K562 (cell line): Measurements from ENCODE around the gene PALLD. TPM values are rescaled to one million over a fixed set of nuclear protein-coding genes. Genes with fewer than 3 reads are reported as not detected.

Experiments
- ATAC-seq: fragments of 200-7000 bp; cut with Tn5 transposase; 3 replicates; pipeline ENCODE4 v1.9.1; 2020; ENCODE audit warnings: moderate library complexity
- BruUV-seq: library from RNA; stranded (reverse); fragments of 400-500 nt; replicated peaks from 2 replicates; lab custom pipeline; 2021; lab: Mats Ljungman, UMichigan
- CTCF ChIA-PET: fragments of 300-600 bp; formaldehyde crosslinking; extraction: SDS; loops from one replicate; lab custom pipeline; 2021; ENCODE audit warnings: low intra/inter-chr PET ratio; lab: Yijun Ruan, JAX
- POLR2A ChIA-PET: fragments of 300-600, 350-650 bp; sonication (Branson Sonifier 250); formaldehyde crosslinking; extraction: SDS; loops from one replicate; lab custom pipeline; 2021; ENCODE audit warnings: antibody characterized with exemption, inconsistent platforms; lab: Yijun Ruan, JAX
- DNase-seq, 4 experiments: peaks; one replicate each; pipeline versions ENCODE4 v3.0.0 to v3.0.0-alpha.2; 2011 to 2018; ENCODE audit warnings: low spot score in 3 of 4, mixed read lengths in 3 of 4; ENCODE audit errors: extremely low read depth in 1 of 4
- FAIRE-seq: peaks from 2 replicates; lab custom pipeline; 2011; peaks lifted over from hg19 to GRCh38; lab: Jason Lieb, UNC
- H2AFZ ChIP-seq: 2 replicates; pipeline ENCODE4 v1.6.0; 2011; ENCODE audit warnings: low read depth, low read length, control low read depth, inconsistent platforms
- H3K27ac ChIP-seq: fragments of 200-600 bp; 3 replicates; pipeline ENCODE4 v1.8.0; 2011; ENCODE audit warnings: low read depth, mild to moderate bottlenecking, control low read depth, inconsistent platforms, low read length, moderate library complexity, mixed read lengths; ENCODE audit errors: extremely low read depth
- H3K27me3 ChIP-seq, 2 experiments: fragments of 300-600 bp in 1 of 2; 2 replicates in 1 of 2; 3 replicates in 1 of 2; pipeline versions ENCODE4 v1.6.0 to v1.8.0; 2011; ENCODE audit warnings: inconsistent platforms in 2 of 2, low read length in 2 of 2, mild to moderate bottlenecking in 1 of 2, mixed read lengths in 1 of 2, moderate library complexity in 1 of 2; ENCODE audit not compliant: control insufficient read depth in 2 of 2, insufficient read depth in 2 of 2
- H3K36me3 ChIP-seq: fragments of 300-600 bp; 3 replicates; pipeline ENCODE4 v1.8.0; 2011; ENCODE audit warnings: mild to moderate bottlenecking, low read length, inconsistent platforms; ENCODE audit not compliant: control insufficient read depth, insufficient read depth
- H3K4me1 ChIP-seq, 2 experiments: fragments of 200-600 bp in 1 of 2; replicated peaks in 1 of 2; 2 replicates in 1 of 2; 3 replicates in 1 of 2; pipeline versions ENCODE4 v1.5.1 to v1.8.0; 2011; ENCODE audit warnings: inconsistent platforms in 2 of 2, low read length in 2 of 2, mild to moderate bottlenecking in 1 of 2, mixed read lengths in 1 of 2, moderate library complexity in 1 of 2; ENCODE audit not compliant: control insufficient read depth in 2 of 2, insufficient read depth in 2 of 2
- H3K4me2 ChIP-seq: 2 replicates; pipeline ENCODE4 v1.6.1; 2011; ENCODE audit warnings: low read length, control low read depth, inconsistent platforms, mixed read lengths; ENCODE audit not compliant: insufficient read depth
- H3K4me3 ChIP-seq: fragments of 200-600 bp; sonication (generic), shearing (Covaris generic); 2 replicates; pipeline ENCODE4 v1.5.1; 2016; ENCODE audit warnings: control low read depth, inconsistent platforms
- H3K79me2 ChIP-seq: fragments of 200-600 bp; 3 replicates; pipeline ENCODE4 v1.8.0; 2011; ENCODE audit warnings: low read length, inconsistent platforms; ENCODE audit not compliant: control insufficient read depth, insufficient read depth
- H3K9ac ChIP-seq, 2 experiments: 2 replicates each; pipeline versions ENCODE4 v1.6.0 to v1.6.1; 2011; ENCODE audit warnings: low read depth in 2 of 2, low read length in 2 of 2, control low read depth in 1 of 2, inconsistent platforms in 1 of 2, mild to moderate bottlenecking in 1 of 2, mixed read lengths in 1 of 2; ENCODE audit not compliant: insufficient read depth in 1 of 2
- H3K9me1 ChIP-seq: one replicate; pipeline ENCODE4 v1.6.0; 2011; ENCODE audit warnings: inconsistent platforms, mild to moderate bottlenecking, low read length, moderate library complexity; ENCODE audit not compliant: control insufficient read depth, insufficient read depth
- H3K9me3 ChIP-seq: replicated peaks from 2 replicates; pipeline ENCODE4 v1.5.1; 2011; ENCODE audit warnings: low read depth, low read length, inconsistent platforms; ENCODE audit not compliant: control insufficient read depth, insufficient read depth
- H4K20me1 ChIP-seq: replicated peaks from 2 replicates; pipeline ENCODE4 v1.6.1; 2011; ENCODE audit warnings: low read length, inconsistent platforms, mixed read lengths; ENCODE audit not compliant: control insufficient read depth, insufficient read depth
- BDP1 ChIP-seq: IDR thresholded peaks from 3 replicates; pipeline ENCODE4 v1.6.1; 2011; ENCODE audit not compliant: insufficient read length, insufficient read depth
- EP300 ChIP-seq: IDR thresholded peaks from 2 replicates; pipeline ENCODE4 v1.6.1; 2012; ENCODE audit warnings: low read length, improper control_type of control experiment
- MYC ChIP-seq, 2 experiments: fragments of 250-450 bp in 1 of 2; sonication (Bioruptor Pico) in 1 of 2; IDR thresholded peaks; 2 replicates each; pipeline versions ENCODE4 v1.5.1 to v1.6.1; 2012 to 2021; ENCODE audit warnings: low read depth in 2 of 2, borderline replicate concordance in 1 of 2, improper control_type of control experiment in 1 of 2, low read length in 1 of 2, mild to moderate bottlenecking in 1 of 2, moderate library complexity in 1 of 2
- PCBP1 ChIP-seq: fragments of 200-400 bp; formaldehyde crosslinking; IDR thresholded peaks from 2 replicates; pipeline ENCODE4 v1.6.1; 2018; ENCODE audit warnings: mild to moderate bottlenecking, low read depth, low read length; ENCODE audit not compliant: poor library complexity, severe bottlenecking
- POLR2G ChIP-seq: fragments of 200-400 bp; formaldehyde crosslinking; IDR thresholded peaks from 2 replicates; pipeline ENCODE4 v1.6.1; 2017; ENCODE audit warnings: low read depth, mild to moderate bottlenecking, antibody characterized with exemption, low read length, moderate library complexity
- THRA ChIP-seq: fragments of 450-650 bp; IDR thresholded peaks from 2 replicates; pipeline ENCODE4 v1.6.1; 2017; ENCODE audit warnings: mild to moderate bottlenecking, moderate library complexity
- XRCC4 ChIP-seq: IDR thresholded peaks from one replicate; pipeline ENCODE4 v1.6.1; 2011; ENCODE audit not compliant: insufficient read depth, insufficient read length; ENCODE audit errors: extremely low read depth
- ZKSCAN1 ChIP-seq: fragments of 150-350 bp; IDR thresholded peaks from 2 replicates; pipeline ENCODE4 v1.6.1; 2016; ENCODE audit warnings: low read depth, low read length
- ZNF217 ChIP-seq: sonication (generic); formaldehyde crosslinking; IDR thresholded peaks from 2 replicates; pipeline ENCODE4 v1.8.0; 2022; ENCODE audit warnings: mild to moderate bottlenecking, missing genetic modification reagents
- ZNF23 ChIP-seq: fragments of 250-450 bp; sonication (Bioruptor Pico); IDR thresholded peaks from 2 replicates; pipeline ENCODE4 v1.4.0; 2020; ENCODE audit warnings: mild to moderate bottlenecking
- ZZZ3 ChIP-seq: fragments of 450-650 bp; IDR thresholded peaks from 2 replicates; pipeline ENCODE4 v1.6.1; 2016; ENCODE audit warnings: antibody characterized with exemption, mild to moderate bottlenecking, moderate library complexity
- WGBS: fragments of 100-300 bp; shearing (Covaris generic); methylation state at CpG from one replicate; pipeline ENCODE4 v1.1.6; 2016; ENCODE audit warnings: low coverage, mixed read lengths; ENCODE audit not compliant: insufficient coverage; ENCODE audit errors: missing lambda C conversion rate; 5-methylcytosine and 5-hydroxymethylcytosine counted together
- in situ Hi-C: fragments of 300-500 bp; cut with MboI; formaldehyde crosslinking; loops from 4 replicates; pipeline ENCODE4 v1.15.0; 2018; ENCODE audit warnings: inconsistent platforms, mixed read lengths
- intact Hi-C: fragments of 100-400 bp; cut with micrococcal nuclease; formaldehyde crosslinking; loops from 2 replicates; pipeline ENCODE4 v1.14.2; 2022
- polyA plus RNA-seq, 8 experiments: library from polyadenylated mRNA; depleted of rRNA in 4 of 8; stranded (reverse) in 5 of 8; unstranded in 3 of 8; fragments of >200 nt; fragmentation: Nextera tagmentation in 2 of 8; fragmentation: Illumina TruSeq in 1 of 8; extraction: Ambion mirVana in 2 of 8; extraction: Trizol in 1 of 8; gene quantifications; 2 replicates each; pipeline versions ENCODE4 v1.2.1 to v1.2.3, GENCODE V29; 2011 to 2014; ENCODE audit warnings: inconsistent platforms in 1 of 8, missing spikeins in 1 of 8
- total RNA-seq, 7 experiments: library from RNA; depleted of rRNA in 6 of 7; stranded (reverse); fragments of >200 nt in 6 of 7; fragmentation: Illumina TruSeq in 2 of 7; extraction: Trizol in 2 of 7; gene quantifications; 2 replicates each; pipeline versions ENCODE4 v1.2.1 to v1.2.3, GENCODE V29; 2011 to 2021; ENCODE audit warnings: low replicate concordance in 1 of 7
- TF ChIP-seq, protein P1 (sequence below): sonication (generic); formaldehyde crosslinking; IDR thresholded peaks from 2 replicates; pipeline ENCODE4 v1.8.0; 2023; ENCODE audit warnings: mild to moderate bottlenecking, missing genetic modification reagents

PALLD gene
- total and polyA plus RNA-seq, 9 of the 15 experiments (the other 6 are each of a cell fraction or from before 2014, with no cell fraction given) = 0.01 to 0.35 (median 0.06) TPM; not detected in 3

- Histone ChIP-seq H4K20me1 (no peaks in the 10 kb centered on the region), H2AFZ (no peak overlapping the region), H3K27me3 (peaks cover 0 to 6% of the 10 kb centered on the region in 2 experiments; a peak in 1 of 5 replicates), H3K79me2 (no peaks in the 10 kb centered on the region), H3K9ac (no peak overlapping the region), H3K36me3 (no peaks in the 10 kb centered on the region), H3K4me1 (no peaks in the 10 kb centered on the region), H3K27ac (no peak overlapping the region), H3K4me2 (no peak overlapping the region), H3K9me3 (no peaks in the 10 kb centered on the region), H3K4me3 (no peak overlapping the region), H3K9me1 (no peaks in the 10 kb centered on the region)
- ChIA-PET POLR2A (no interaction called here), CTCF (no interaction called here)
- in situ Hi-C loops (no loop called here), intact Hi-C loops (no loop called here)
- ATAC-seq (no peak), DNase-seq (no peak), FAIRE-seq (no peak)
- 2% methylated on average over 10 of the region's 10 CpGs for WGBS
- BruUV-seq = no TSS peak
- TF ChIP-seq PCBP1 = no peak
- no peak for TF ChIP-seq ZZZ3
- TF ChIP-seq XRCC4 = no peak
- no peak for TF ChIP-seq EP300
- no peak for TF ChIP-seq MYC (IDR thresholded peaks at IDR 0.05; ENCODE audit: low read depth, low read length)
- TF ChIP-seq MYC (CRISPR knock-in tag; IDR thresholded peaks at IDR 0.05; ENCODE audit: borderline replicate concordance, low read depth) = no peak
- TF ChIP-seq, protein P1, sequence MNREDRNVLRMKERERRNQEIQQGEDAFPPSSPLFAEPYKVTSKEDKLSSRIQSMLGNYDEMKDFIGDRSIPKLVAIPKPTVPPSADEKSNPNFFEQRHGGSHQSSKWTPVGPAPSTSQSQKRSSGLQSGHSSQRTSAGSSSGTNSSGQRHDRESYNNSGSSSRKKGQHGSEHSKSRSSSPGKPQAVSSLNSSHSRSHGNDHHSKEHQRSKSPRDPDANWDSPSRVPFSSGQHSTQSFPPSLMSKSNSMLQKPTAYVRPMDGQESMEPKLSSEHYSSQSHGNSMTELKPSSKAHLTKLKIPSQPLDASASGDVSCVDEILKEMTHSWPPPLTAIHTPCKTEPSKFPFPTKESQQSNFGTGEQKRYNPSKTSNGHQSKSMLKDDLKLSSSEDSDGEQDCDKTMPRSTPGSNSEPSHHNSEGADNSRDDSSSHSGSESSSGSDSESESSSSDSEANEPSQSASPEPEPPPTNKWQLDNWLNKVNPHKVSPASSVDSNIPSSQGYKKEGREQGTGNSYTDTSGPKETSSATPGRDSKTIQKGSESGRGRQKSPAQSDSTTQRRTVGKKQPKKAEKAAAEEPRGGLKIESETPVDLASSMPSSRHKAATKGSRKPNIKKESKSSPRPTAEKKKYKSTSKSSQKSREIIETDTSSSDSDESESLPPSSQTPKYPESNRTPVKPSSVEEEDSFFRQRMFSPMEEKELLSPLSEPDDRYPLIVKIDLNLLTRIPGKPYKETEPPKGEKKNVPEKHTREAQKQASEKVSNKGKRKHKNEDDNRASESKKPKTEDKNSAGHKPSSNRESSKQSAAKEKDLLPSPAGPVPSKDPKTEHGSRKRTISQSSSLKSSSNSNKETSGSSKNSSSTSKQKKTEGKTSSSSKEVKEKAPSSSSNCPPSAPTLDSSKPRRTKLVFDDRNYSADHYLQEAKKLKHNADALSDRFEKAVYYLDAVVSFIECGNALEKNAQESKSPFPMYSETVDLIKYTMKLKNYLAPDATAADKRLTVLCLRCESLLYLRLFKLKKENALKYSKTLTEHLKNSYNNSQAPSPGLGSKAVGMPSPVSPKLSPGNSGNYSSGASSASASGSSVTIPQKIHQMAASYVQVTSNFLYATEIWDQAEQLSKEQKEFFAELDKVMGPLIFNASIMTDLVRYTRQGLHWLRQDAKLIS (CRISPR knock-in tag) = no peak
- TF ChIP-seq THRA = no peak
- no peak for TF ChIP-seq BDP1
- no peak for TF ChIP-seq ZNF23 (CRISPR knock-in tag)
- no peak for TF ChIP-seq ZKSCAN1
- no peak for TF ChIP-seq POLR2G
- TF ChIP-seq ZNF217 (CRISPR knock-in tag) = no peak
Measured at GRCh38 chr4:168787801-168788595, 291.1 kb downstream of the PALLD start.
